Ishikawa (cell line): Measurements from ENCODE around the gene TMCC1.

Experiments used
- CREB1 ChIP-seq: IDR thresholded peaks from 2 replicates; pipeline ENCODE4 v1.6.1; 2012; ENCODE audit warnings: low read depth
- EP300 ChIP-seq: IDR thresholded peaks from 2 replicates; pipeline ENCODE4 v1.6.1; 2012; ENCODE audit warnings: borderline replicate concordance
- FOXM1 ChIP-seq: IDR thresholded peaks from 2 replicates; pipeline ENCODE4 v1.6.1; 2012; ENCODE audit warnings: low read depth, borderline replicate concordance
- RAD21 ChIP-seq: IDR thresholded peaks from 2 replicates; pipeline ENCODE4 v1.6.1; 2012; ENCODE audit warnings: low read depth
- REST ChIP-seq: IDR thresholded peaks from 2 replicates; pipeline ENCODE4 v1.6.1; 2012; ENCODE audit warnings: low read depth, mild to moderate bottlenecking
- TAF1 ChIP-seq: IDR thresholded peaks from 2 replicates; pipeline ENCODE4 v1.6.1; 2012; ENCODE audit warnings: low read depth, mild to moderate bottlenecking
- TEAD4 ChIP-seq: IDR thresholded peaks from 2 replicates; pipeline ENCODE4 v1.6.1; 2012
- YY1 ChIP-seq: IDR thresholded peaks from 2 replicates; pipeline ENCODE4 v1.6.1; 2012; ENCODE audit warnings: low read depth
- ZBTB7A ChIP-seq: IDR thresholded peaks from 2 replicates; pipeline ENCODE4 v1.6.1; 2012; ENCODE audit warnings: low read depth
- TF ChIP-seq, protein P1 (sequence below): IDR thresholded peaks from 2 replicates; pipeline ENCODE4 v1.6.1; 2012

DNA sequence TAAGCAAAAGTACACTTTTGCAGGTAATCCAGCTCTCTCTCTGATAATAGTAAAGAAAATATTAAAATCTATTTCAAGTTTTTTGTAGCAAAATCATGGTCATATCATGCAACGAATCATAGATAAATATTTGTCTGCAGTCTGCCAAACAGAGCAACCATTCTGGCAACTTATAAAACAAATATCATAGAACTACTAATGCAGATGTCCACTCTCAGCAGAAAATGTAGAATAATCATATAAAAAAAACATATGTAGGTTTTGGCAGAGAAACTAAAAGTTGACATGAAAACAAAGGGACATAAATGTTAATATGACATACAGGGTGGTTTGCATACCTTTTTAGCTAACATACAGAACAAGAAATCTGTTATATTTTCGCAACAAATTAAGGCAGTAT, 12.2 kb downstream of the TMCC1 start:
- TF ChIP-seq FOXM1, result no peak
- TF ChIP-seq EP300, result no peak
- TF ChIP-seq YY1, result no peak
- no peak for TF ChIP-seq RAD21
- no peak for TF ChIP-seq TEAD4
- no peak for TF ChIP-seq REST
- no peak for TF ChIP-seq TAF1
- TF ChIP-seq, protein P1, sequence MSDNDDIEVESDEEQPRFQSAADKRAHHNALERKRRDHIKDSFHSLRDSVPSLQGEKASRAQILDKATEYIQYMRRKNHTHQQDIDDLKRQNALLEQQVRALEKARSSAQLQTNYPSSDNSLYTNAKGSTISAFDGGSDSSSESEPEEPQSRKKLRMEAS, result no peak
- no peak for TF ChIP-seq ZBTB7A
- no peak for TF ChIP-seq CREB1
